CD4-positive, alpha-beta T cell treated with Interleukin-4 for 1 hour (primary cell): Measurements from ENCODE around the gene USHBP1.

ENCODE experiments used
- DNase-seq, 2 donors: peaks; one replicate each; pipeline ENCODE4 v3.0.0-alpha.2; 2020 to 2022

Gene USHBP1

GRCh38 chr19:17211547-17212446 is 52.7 kb downstream of the USHBP1 start:
- no peak for DNase-seq

GRCh38 chr19:17210296-17210695 is 54.2 kb downstream of the USHBP1 start:
- no peak for DNase-seq

- DNase-seq = peak; percentile 43 to 56
Measured at GRCh38 chr19:17209126-17210036, 55.2 kb downstream of the USHBP1 start.

DNA sequence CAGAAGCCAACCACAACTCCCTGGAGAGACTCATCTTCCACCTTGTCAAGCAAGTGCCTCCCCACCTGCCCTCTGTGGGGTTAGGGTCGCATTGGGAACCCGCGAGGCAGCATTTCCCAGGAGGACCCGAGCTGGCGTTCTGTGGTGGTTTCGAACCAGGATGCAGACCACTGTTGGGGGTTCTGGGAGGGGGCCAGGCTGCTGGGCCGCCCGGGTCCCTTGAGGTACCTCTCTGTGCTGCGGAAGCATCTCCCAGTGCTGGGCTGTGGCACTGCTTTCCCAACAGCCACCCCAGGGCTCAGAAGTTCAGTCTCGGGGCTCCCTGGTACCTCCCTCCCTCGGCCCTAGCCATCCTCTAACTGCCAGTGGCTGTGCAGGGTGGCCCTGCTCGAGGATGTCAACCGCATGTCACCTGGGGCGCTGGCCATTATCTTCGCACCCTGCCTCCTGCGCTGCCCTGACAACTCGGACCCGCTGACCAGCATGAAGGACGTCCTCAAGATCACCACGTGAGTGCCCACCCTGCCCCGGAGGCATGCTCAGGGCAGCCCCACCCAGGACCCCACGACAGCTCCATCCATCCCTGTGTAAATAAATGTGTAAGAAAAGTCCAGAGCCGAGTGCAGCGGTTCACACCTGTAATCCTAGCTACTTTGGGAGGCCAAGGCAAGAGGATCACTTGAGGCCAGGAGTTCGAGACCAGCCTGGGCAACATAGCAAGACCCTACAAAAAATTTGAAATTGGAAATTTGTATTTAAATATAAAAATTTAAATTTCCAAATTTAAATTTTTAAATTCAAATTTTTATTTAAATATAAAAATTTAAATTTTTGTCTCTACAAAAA is 57.6 kb downstream of the USHBP1 start:
- DNase-seq = no peak

- peak; percentile 68 for DNase-seq
Measured at GRCh38 chr19:17205237-17206140, 59.1 kb downstream of the USHBP1 start.

DNA sequence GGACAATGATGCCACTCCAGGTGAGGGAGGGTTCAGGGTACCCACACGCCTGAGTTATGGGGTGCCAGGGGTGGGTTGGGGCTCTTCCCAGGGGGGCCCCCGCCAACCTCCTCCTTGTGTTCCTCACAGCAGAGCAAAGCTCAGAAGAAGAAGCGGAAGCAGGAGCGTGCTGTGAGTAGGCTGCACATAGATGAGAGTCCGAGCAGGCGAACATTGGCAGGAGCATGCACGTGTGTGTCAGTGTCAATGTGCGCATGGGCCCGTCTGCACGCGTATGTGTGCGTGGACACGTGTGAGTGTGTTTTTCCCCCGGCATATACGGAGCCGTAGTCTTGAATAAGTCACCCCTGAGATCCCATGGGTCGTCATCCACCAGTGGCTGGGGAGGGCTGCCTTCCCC is 61.8 kb downstream of the USHBP1 start:
- no peak for DNase-seq

- peak in 1 of 2 donors; percentile 14 for DNase-seq
Measured at GRCh38 chr19:17202249-17202648, 62.3 kb downstream of the USHBP1 start.

GRCh38 chr19:17200408-17201079 is 64.0 kb downstream of the USHBP1 start:
- DNase-seq = no peak
